HG03139 (cell line): Measurements from ENCODE around the gene NFIA.

ENCODE experiments used
- ATAC-seq: cut with Tn5 transposase; IDR thresholded peaks from one replicate; pipeline ENCODE4 v1.9.1; 2021; ENCODE audit not compliant: unreplicated experiment

NFIA gene

GRCh38 chr1:61322008-61322744, 239.8 kb downstream of the NFIA start:
- no peak for ATAC-seq

DNA sequence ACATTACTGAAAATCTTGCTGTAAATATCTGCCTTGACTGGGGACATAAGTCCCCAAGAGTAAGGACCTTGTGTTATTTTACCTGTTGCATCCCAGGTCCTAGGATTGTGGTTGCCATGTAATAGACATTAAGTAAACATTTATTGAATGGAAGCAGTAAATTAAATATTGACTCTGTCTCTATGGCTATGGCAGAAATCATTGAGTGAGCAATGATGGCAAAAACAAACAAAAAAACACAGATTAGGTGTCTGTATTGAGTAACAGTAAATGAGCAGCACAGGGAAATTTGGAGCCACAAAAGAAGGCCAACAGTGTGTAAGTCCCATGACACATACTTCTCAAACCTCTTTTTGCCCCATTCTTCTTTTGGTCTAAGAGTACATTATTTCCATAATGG, 240.4 kb downstream of the NFIA start:
- ATAC-seq, result no peak

- ATAC-seq, result no peak
Observed at GRCh38 chr1:61323681-61324328, 241.4 kb downstream of the NFIA start.

DNA sequence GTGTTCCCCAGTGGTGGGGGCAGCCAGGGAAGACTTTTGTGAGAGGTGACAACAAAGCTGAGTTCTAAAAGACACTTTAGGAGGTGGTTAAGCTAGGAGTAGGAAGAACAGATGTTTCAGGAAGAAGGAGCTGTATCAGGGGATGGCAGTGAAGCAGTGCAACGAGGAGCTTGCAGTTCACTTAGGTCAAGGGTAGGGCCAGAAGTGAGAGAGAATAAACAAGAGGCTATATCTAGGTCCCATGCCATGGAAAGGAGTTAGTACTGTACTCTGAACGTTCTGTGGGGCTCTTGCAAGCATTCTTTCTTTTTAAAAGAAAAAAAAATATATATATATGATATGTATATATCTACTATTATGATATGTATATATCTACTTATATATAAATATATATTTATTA, 244.4 kb downstream of the NFIA start:
- ATAC-seq, result no peak

DNA sequence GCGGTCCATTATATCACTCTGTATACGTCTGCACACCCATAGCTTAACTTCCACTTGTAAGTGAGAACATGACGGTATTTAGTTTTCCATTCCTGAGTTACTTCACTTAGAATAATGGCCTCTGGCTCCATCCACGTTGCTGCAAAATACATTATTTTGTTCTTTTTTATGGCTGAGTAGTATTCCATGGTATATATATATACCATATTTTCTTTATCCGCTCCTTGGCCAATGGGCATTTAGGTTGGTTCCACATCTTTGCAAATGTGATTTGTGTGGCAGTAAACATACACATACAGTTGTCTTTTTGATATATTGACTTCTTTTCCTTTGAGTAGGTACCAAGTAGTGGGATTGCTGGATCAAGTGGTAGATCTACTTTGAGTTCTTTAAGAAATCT, 245.1 kb downstream of the NFIA start:
- ATAC-seq, result no peak

DNA sequence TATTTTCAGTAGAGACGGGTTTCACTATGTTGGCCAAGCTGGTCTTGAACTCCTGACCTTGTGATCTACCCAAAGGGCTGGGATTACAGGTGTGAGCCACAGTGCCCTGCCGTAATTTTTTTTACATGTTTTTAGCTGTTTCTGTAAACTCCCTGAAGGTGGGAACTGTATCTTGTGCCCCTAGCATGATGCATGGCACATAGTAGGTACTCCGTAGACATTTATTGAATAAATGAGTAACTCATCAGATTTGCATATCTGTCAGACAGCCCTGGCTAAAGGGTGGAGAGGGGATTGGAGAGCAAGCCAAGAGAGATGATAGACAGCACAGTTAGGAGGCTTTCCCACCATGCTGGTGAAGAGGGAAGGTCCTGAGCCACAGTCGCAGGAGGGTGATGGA, 247.2 kb downstream of the NFIA start:
- ATAC-seq, result no peak

- no peak for ATAC-seq
Observed at GRCh38 chr1:61330018-61330417, 247.7 kb downstream of the NFIA start.

DNA sequence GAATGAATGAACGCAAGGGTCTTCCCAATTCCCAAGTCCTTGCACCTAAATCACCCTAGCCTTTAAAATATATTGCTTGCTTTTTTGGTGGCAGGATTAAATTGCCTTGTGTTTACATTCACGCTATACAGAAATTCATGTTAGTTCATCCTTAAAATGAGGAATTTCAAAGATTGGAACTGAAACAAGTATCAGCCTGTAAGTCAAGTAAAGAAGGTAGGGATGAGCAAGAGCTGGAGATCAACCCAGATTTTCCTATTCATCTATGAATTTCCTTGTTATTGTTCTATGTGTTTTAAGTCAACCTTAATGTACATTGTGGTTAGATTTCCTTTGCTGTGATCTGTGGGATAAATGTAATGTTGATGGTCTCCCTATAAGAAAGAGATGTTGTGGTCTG, 248.2 kb downstream of the NFIA start:
- ATAC-seq, result no peak

DNA sequence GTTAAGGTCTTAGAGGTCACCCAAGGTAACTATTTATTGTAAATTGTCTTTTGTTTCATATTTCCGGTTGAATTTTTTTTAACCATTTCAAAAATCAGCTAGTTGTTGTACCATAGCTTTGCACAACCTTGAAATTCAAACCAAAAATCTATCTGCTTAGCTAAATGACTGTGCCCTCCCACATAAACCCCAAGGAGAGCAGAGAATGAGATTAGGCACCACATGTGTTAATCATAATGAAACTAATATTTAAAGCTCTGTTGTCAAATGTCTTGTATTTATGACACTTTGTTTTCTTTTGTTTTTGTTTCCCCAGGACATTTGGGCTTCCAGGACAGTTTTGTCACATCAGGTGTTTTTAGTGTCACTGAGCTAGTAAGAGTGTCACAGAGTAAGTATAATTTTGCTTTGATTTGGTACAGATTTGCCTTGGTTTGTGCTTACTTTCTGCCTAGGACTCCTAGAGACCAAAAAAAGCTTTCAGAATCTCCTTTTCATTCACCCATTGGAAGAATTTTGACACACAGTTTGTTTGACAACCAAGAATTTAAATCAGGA, 249.9 kb downstream of the NFIA start:
- peak; percentile 99 for ATAC-seq

- ATAC-seq, result no peak
Observed at GRCh38 chr1:61332796-61333195, 250.4 kb downstream of the NFIA start.

DNA sequence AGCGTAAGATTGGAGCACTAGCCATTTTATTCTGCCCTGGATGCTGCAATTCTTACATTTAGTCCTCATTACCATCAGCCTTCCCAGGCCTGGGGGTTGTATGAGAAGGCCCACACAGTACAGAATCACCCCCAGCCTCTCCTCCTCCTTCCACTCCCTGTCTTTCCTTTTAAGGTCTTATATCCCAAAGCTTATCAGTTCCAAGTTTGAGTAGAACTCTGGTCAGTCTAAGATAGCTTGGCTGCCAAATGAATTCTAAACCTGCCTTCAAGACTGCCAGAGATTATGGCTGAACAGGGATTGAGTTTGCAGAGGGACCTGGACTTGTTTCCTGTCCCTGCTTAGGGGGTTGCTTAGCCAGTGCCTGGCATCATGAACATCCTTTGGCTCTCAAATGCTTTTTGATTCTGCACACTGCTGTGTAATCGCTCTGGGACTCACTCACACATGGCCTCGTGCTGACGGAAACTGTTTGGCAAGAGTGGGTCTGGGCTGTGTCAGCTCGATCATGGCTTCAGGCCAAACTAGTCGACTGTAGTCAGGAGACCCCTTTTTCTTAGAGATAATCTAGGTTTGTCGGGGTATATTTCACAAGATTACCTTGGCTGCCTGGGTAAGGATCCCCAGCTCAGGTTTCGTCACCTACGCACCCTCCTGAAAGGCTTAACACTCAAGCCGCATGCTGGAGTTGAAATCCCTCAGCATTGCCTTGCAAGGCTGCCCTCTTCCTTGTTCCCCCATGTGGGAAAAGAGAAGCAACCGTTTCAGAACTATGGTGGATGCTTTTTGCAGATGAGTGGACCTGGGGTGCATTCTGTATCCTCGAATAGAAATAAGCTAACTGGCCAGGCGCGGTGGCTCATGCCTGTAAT, 252.6 kb downstream of the NFIA start:
- no peak for ATAC-seq

DNA sequence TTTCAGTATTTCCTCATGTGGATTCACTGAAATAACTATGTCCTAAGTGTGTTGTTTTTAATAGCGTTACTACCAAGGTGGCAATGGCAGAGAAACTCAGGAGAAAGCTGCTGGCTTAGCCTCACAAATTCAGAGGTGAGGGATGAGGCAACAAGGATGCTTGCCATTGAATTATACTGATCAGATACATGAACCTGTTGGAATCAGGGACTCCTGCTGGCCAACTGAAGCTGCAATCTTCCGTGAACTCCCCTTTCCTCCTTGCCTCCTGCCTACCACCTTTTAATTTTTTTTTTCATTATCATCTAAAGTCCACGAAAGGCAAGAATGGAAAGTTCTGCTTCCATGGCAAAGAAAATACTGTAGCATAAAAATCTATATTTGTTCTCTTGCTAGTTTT, 254.7 kb downstream of the NFIA start:
- no peak for ATAC-seq

GRCh38 chr1:61337441-61337951, 255.1 kb downstream of the NFIA start:
- no peak for ATAC-seq

DNA sequence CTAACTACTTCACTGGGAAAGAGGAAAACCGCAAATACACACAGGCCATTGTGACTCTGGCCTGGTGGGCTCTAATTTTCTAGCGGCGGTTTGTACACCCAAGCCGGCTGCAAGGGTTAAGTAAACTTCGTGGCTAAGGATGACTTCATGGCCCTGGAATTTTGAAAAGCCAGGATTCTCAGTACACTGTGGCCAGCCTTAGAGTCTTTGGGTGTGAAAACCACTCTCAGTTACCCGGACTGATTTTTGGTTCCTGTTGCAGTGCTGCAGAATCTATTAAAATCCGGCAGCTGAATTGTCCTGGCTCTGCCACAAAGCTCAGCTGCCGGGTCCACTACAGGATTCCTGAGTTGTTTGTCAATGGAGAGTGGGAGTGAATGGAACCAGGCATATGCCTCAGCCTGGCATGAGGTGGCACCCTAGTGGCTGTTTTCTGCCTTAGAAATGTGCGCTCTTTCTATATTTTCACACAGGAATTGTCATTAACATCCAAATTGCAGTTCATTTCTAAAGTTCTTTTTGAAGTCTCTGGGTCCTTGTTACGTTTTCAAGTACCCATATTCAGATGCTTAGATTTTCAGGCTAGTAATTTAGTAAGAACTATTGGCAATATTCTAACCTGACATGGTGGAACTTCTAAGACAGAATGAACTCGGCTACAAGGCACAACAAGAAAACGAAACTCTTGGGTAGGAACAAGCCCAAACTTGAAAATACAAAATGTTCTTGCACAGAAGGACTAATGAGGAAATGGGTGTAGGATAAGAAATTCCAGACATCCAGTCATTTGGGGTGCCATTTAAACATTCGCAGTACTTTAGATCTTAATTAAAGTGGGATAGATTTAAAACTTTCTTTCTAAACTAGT, 255.9 kb downstream of the NFIA start:
- no peak for ATAC-seq

DNA sequence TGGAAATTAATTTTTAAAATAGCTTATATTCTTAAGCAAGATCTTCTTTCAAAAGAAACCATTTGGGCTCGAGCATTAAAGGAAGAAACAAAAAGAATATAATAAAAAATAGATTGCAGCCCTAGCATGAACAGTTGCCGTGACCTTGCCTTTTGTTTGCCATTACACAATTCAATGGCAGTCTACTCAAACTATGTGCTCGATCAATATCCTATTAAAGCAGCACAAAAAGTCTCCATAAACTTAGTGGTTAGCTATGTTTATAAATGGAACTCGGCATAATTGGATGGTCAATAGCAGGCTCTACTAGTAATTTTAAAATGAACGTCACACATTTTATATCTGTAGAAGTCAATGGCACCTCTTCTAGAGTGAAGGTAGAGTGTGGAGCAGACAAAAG, 256.5 kb downstream of the NFIA start:
- no peak for ATAC-seq

DNA sequence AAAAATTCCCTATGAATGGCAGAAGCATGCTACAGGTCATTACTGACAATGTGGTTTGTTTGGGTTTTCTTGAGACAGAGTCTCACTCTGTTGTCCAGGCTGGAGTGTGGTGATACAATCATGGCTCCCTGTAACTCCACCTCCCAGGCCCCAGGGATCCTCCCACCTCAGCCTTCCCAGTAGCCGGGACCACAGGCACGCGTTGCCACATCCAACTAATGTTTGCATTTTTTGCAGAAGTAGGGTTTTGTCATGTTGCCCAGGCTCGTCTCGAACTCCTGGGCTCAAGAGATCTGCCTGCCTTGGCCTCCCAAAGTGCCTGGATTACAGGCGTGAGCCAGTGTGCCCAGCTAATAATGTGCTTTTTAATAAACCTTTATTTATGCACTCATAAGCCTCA, 259.1 kb downstream of the NFIA start:
- no peak for ATAC-seq

DNA sequence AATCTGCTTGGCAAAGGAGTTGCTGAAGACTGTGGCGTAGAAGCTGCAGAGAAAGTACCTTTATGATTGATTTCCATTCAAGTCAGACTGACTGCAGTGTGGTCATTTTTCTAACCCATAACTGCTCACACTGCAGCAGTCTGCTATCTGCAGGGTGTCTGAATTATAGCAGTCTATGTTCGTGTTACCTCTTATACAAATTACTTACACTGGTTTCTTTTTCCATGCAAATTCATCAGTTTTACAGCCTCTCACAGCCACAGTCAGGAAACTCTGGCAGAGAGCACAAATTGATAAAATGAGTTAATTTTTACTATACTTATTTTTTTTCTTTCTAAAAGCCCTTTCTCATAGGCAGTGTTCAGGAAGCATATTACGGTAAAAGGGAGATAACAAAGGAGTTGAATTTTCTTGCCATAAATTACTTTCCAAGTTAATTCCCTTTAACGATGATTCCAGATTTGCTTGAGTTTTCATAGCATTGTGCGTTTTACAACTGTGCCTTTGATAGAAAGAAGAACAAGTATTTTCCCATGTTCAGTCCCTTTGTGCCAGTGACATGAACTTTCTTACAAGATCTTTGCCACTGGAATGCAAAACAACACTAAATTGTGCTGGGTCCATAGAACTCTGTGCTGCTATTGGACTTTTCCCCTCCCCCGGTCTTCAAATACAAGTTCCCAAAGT, 261.5 kb downstream of the NFIA start:
- no peak for ATAC-seq

DNA sequence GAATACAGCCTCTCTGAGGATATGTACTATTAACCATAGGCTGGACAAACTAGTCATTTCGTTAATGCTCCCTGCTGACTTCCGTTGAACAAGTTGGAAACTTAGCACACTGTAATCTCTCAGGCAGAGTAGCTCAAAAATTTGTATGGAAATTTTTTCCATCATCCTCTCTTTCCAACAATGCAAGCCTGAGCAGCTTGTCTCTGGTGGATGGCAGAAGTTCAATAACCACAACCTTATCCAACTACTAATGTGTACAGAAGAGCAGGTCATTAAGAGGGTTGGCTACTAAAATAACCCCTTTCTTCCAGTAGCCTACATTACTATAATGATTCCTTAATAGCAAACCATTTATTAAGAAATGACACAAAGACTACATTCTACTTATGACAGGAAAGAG, 262.3 kb downstream of the NFIA start:
- ATAC-seq, result no peak

DNA sequence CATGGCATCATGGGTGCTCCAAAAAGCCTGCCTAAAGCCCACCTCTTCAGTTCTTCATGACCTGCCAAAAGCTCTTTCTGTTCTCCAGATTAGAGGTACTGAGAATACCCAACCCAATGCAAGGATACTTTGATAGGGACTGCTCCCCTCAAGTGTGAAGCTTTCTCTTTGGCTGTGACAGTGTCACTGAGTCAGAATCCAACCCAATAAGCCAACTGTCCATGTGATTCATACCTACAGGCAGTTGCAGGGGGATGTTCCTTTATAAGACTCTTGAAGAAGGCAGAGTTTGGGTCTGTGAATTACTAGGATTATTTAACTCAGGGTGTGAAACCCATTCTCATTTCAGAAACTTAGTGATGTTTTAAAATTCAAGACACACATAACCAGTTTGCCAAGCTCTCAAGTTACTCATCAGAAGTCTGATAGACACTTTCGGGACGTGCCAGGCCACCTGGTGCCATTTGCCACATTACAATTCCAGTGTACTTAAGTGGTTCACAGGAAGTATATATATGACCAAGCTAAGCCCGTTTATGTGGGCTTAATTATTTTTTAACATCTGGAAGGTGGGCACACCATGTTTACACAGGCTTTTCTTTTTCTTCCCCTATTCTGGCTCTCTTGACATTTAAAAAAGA, 265.8 kb downstream of the NFIA start:
- ATAC-seq, result no peak
